Spinal cord (tissue), 10 donors: ENCODE results near the gene PAX3. TPM values are rescaled to one million over a fixed set of nuclear protein-coding genes. Genes with fewer than 3 reads are reported as not detected.

Source experiments
- DNase-seq, 6 donors: peaks; one replicate each; pipeline versions ENCODE4 v3.0.0 to v3.0.0-alpha.2; 2013 to 2015; ENCODE audit warnings: low spot score in 6 of 6, low read depth in 4 of 6
- H3K27ac ChIP-seq: one replicate; pipeline ENCODE4 v1.5.1; 2013; ENCODE audit warnings: low read depth, low read length, control low read depth
- H3K27me3 ChIP-seq: one replicate; pipeline ENCODE4 v1.6.1; 2013; ENCODE audit warnings: low read length; ENCODE audit not compliant: control insufficient read depth, insufficient read depth
- H3K36me3 ChIP-seq: one replicate; pipeline ENCODE4 v1.6.1; 2013; ENCODE audit warnings: low read length; ENCODE audit not compliant: control insufficient read depth, insufficient read depth
- H3K4me1 ChIP-seq: one replicate; pipeline ENCODE4 v1.6.1; 2013; ENCODE audit warnings: low read length; ENCODE audit not compliant: control insufficient read depth, insufficient read depth
- H3K4me3 ChIP-seq: one replicate; pipeline ENCODE4 v1.5.1; 2013; ENCODE audit warnings: low read depth, low read length, control low read depth
- H3K9me3 ChIP-seq: one replicate; pipeline ENCODE4 v1.6.1; 2013; ENCODE audit warnings: low read length; ENCODE audit not compliant: control insufficient read depth, insufficient read depth
- WGBS: methylation state at CpG from one replicate; pipeline ENCODE4 v1.1.5; 2013; ENCODE audit warnings: missing lambda C conversion rate; ENCODE audit not compliant: insufficient coverage; 5-methylcytosine and 5-hydroxymethylcytosine counted together
- polyA plus RNA-seq, 2 donors: library from polyadenylated mRNA; unstranded; fragments of 120-200 nt; gene quantifications; one replicate each; pipeline ENCODE4 v1.2.1, GENCODE V29; 2013; ENCODE audit not compliant: insufficient read length in 2 of 2
- total RNA-seq, 2 donors: library from RNA; depleted of rRNA in 1 of 2; stranded (reverse); fragments of 120-200 nt in 1 of 2; fragments of >200 nt in 1 of 2; gene quantifications; one replicate each; pipeline versions ENCODE4 v1.2.3 to v1.2.4, GENCODE V29; 2013 to 2014
- donor health status: healthy.

Gene PAX3
- total and polyA plus RNA-seq, 4 donors, result 9.4 to 14.2 (median 12.7) TPM

- Histone ChIP-seq H3K4me1 (no peaks in the 10 kb centered on the region), H3K9me3 (no peaks in the 10 kb centered on the region), H3K27ac (no peak overlapping the region), H3K4me3 (no peak overlapping the region), H3K36me3 (no peaks in the 10 kb centered on the region), H3K27me3 (no peaks in the 10 kb centered on the region)
- WGBS, result no CpG with 5 or more reads among the region's 1 CpG
- DNase-seq, result no peak
Observed at GRCh38 chr2:222250313-222250712, 48.5 kb downstream of the PAX3 start.

GRCh38 chr2:222249444-222249843 is 49.4 kb downstream of the PAX3 start:
- Histone ChIP-seq H3K27ac (no peak overlapping the region), H3K4me1 (no peaks in the 10 kb centered on the region), H3K27me3 (peaks cover 6% of the 10 kb centered on the region), H3K36me3 (no peaks in the 10 kb centered on the region), H3K4me3 (no peak overlapping the region), H3K9me3 (no peaks in the 10 kb centered on the region)
- 77% methylated on average over 4 of the region's 5 CpGs for WGBS
- no peak for DNase-seq

- no peaks in the 10 kb centered on the region for H3K4me1 ChIP-seq
- no peaks in the 10 kb centered on the region for H3K36me3 ChIP-seq
- no peak for DNase-seq
- no peak overlapping the region for H3K4me3 ChIP-seq
- no peaks in the 10 kb centered on the region for H3K9me3 ChIP-seq
- no peak overlapping the region for H3K27ac ChIP-seq
- peaks cover 6% of the 10 kb centered on the region for H3K27me3 ChIP-seq
- no CpG with 5 or more reads among the region's 1 CpG for WGBS
Observed at GRCh38 chr2:222248818-222249217, 50.0 kb downstream of the PAX3 start.

- no peak for DNase-seq
- H3K36me3 ChIP-seq, result no peaks in the 10 kb centered on the region
- H3K4me3 ChIP-seq, result no peak overlapping the region
- peaks cover 9% of the 10 kb centered on the region for H3K27me3 ChIP-seq
- H3K9me3 ChIP-seq, result no peaks in the 10 kb centered on the region
- H3K4me1 ChIP-seq, result no peaks in the 10 kb centered on the region
- 69% methylated on average over 2 of the region's 2 CpGs for WGBS
- H3K27ac ChIP-seq, result no peak overlapping the region
Observed at GRCh38 chr2:222248256-222248655, 50.5 kb downstream of the PAX3 start.

- H3K27me3 ChIP-seq, result peaks cover 57% of the 10 kb centered on the region
- H3K27ac ChIP-seq, result no peak overlapping the region
- H3K4me1 ChIP-seq, result peaks cover 6% of the 10 kb centered on the region
- no peak overlapping the region for H3K4me3 ChIP-seq
- no peak for DNase-seq
- no peaks in the 10 kb centered on the region for H3K36me3 ChIP-seq
- H3K9me3 ChIP-seq, result no peaks in the 10 kb centered on the region
Observed at GRCh38 chr2:222242532-222242931, 56.3 kb downstream of the PAX3 start.

GRCh38 chr2:222241128-222241870 is 57.5 kb downstream of the PAX3 start:
- H3K4me3 ChIP-seq, result no peak overlapping the region
- peaks cover 6% of the 10 kb centered on the region for H3K4me1 ChIP-seq
- peaks cover 61% of the 10 kb centered on the region for H3K27me3 ChIP-seq
- H3K9me3 ChIP-seq, result no peaks in the 10 kb centered on the region
- no peak overlapping the region for H3K27ac ChIP-seq
- DNase-seq, result peak in 2 of 6 donors; percentile 76
- WGBS, result 10% methylated on average over 5 of the region's 10 CpGs
- H3K36me3 ChIP-seq, result no peaks in the 10 kb centered on the region

- peak in 1 of 6 donors; percentile 15 for DNase-seq
- Histone ChIP-seq H3K27me3 (peaks cover 64% of the 10 kb centered on the region), H3K4me3 (no peak overlapping the region), H3K9me3 (no peaks in the 10 kb centered on the region), H3K36me3 (no peaks in the 10 kb centered on the region), H3K4me1 (peaks cover 6% of the 10 kb centered on the region), H3K27ac (no peak overlapping the region)
- WGBS, result no CpG with 5 or more reads among the region's 5 CpGs
Observed at GRCh38 chr2:222240676-222241049, 58.1 kb downstream of the PAX3 start.

- Histone ChIP-seq H3K27me3 (peaks cover 64% of the 10 kb centered on the region), H3K4me3 (no peak overlapping the region), H3K4me1 (peaks cover 6% of the 10 kb centered on the region), H3K36me3 (no peaks in the 10 kb centered on the region), H3K27ac (no peak overlapping the region), H3K9me3 (no peaks in the 10 kb centered on the region)
- WGBS, result 28% methylated on average over 6 of the region's 15 CpGs
- peak in 2 of 6 donors; percentile 21 to 32 for DNase-seq
Observed at GRCh38 chr2:222239945-222240675, 58.7 kb downstream of the PAX3 start.

- Histone ChIP-seq H3K27ac (no peak overlapping the region), H3K4me1 (peaks cover 6% of the 10 kb centered on the region), H3K27me3 (peaks cover 59% of the 10 kb centered on the region), H3K9me3 (no peaks in the 10 kb centered on the region), H3K4me3 (no peak overlapping the region), H3K36me3 (no peaks in the 10 kb centered on the region)
- 43% methylated on average over 3 of the region's 4 CpGs for WGBS
- peak in 1 of 6 donors; percentile 57 for DNase-seq
Observed at GRCh38 chr2:222239091-222239490, 59.7 kb downstream of the PAX3 start.

- peaks cover 55% of the 10 kb centered on the region for H3K27me3 ChIP-seq
- no peak overlapping the region for H3K27ac ChIP-seq
- WGBS, result no CpG with 5 or more reads among the region's 3 CpGs
- peaks cover 6% of the 10 kb centered on the region for H3K4me1 ChIP-seq
- no peaks in the 10 kb centered on the region for H3K9me3 ChIP-seq
- no peak overlapping the region for H3K4me3 ChIP-seq
- DNase-seq, result no peak
- H3K36me3 ChIP-seq, result no peaks in the 10 kb centered on the region
Observed at GRCh38 chr2:222238072-222238471, 60.7 kb downstream of the PAX3 start.
